Activated naive CD4-positive, alpha-beta T cell treated with Interleukin-2 at 50 U/mL for 16 hours (primary cell): ENCODE measurements around the gene MTUS2.

Experiments used
- DNase-seq: peaks from one replicate; pipeline ENCODE4 v3.0.0-alpha.2; 2020

The MTUS2 gene

GRCh38 chr13:29039212-29039611, 219.1 kb downstream of the MTUS2 start:
- DNase-seq = no peak

- no peak for DNase-seq
Observed at GRCh38 chr13:29046588-29046987, 226.4 kb downstream of the MTUS2 start.

GRCh38 chr13:29049524-29049923, 229.4 kb downstream of the MTUS2 start:
- no peak for DNase-seq

- DNase-seq = no peak
Observed at GRCh38 chr13:29050719-29051118, 230.6 kb downstream of the MTUS2 start.

GRCh38 chr13:29059800-29060199, 239.7 kb downstream of the MTUS2 start:
- DNase-seq = no peak

GRCh38 chr13:29065142-29065541, 245.0 kb downstream of the MTUS2 start:
- no peak for DNase-seq

- DNase-seq = no peak
Observed at GRCh38 chr13:29067306-29067945, 247.3 kb downstream of the MTUS2 start.

- DNase-seq = no peak
Observed at GRCh38 chr13:29073755-29074154, 253.6 kb downstream of the MTUS2 start.

GRCh38 chr13:29077051-29077813, 257.1 kb downstream of the MTUS2 start:
- no peak for DNase-seq

- DNase-seq = peak; percentile 6
Observed at GRCh38 chr13:29081036-29081435, 260.9 kb downstream of the MTUS2 start.

GRCh38 chr13:29081697-29082440, 261.7 kb downstream of the MTUS2 start:
- DNase-seq = no peak

GRCh38 chr13:29099781-29100406, 279.8 kb downstream of the MTUS2 start:
- DNase-seq = no peak

GRCh38 chr13:29100758-29101157, 280.6 kb downstream of the MTUS2 start:
- DNase-seq = no peak

- no peak for DNase-seq
Observed at GRCh38 chr13:29101409-29101808, 281.3 kb downstream of the MTUS2 start.

GRCh38 chr13:29101905-29102304, 281.8 kb downstream of the MTUS2 start:
- DNase-seq = no peak

- no peak for DNase-seq
Observed at GRCh38 chr13:29103065-29103800, 283.1 kb downstream of the MTUS2 start.

- DNase-seq = no peak
Observed at GRCh38 chr13:29104461-29104860, 284.3 kb downstream of the MTUS2 start.

- DNase-seq = no peak
Observed at GRCh38 chr13:29105779-29106178, 285.6 kb downstream of the MTUS2 start.

- no peak for DNase-seq
Observed at GRCh38 chr13:29106651-29107050, 286.5 kb downstream of the MTUS2 start.

GRCh38 chr13:29108068-29108786, 288.1 kb downstream of the MTUS2 start:
- DNase-seq = no peak

- DNase-seq = no peak
Observed at GRCh38 chr13:29109987-29110386, 289.8 kb downstream of the MTUS2 start.

GRCh38 chr13:29111446-29111845, 291.3 kb downstream of the MTUS2 start:
- DNase-seq = no peak
